K562 (cell line): Measurements from ENCODE around the gene PRCC. TPM values are rescaled to one million over a fixed set of nuclear protein-coding genes. Genes with fewer than 3 reads are reported as not detected.

Source experiments
- DNMT1 ChIP-seq: fragments of 450-650 bp; IDR thresholded peaks from 2 replicates; pipeline ENCODE4 v1.6.1; 2016; ENCODE audit warnings: antibody characterized with exemption, mild to moderate bottlenecking
- FOXK2 ChIP-seq, 2 experiments: fragments of 450-650 bp; IDR thresholded peaks in 1 of 2; conservative IDR thresholded peaks in 1 of 2; 2 replicates each; pipeline ENCODE4 v1.6.1; 2016; ENCODE audit warnings: low read depth in 2 of 2, mild to moderate bottlenecking in 1 of 2
- MEF2A ChIP-seq: IDR thresholded peaks from 2 replicates; pipeline ENCODE4 v1.6.1; 2011; ENCODE audit warnings: low read depth, mild to moderate bottlenecking, low read length, moderate library complexity; ENCODE audit not compliant: control insufficient read depth
- MYNN ChIP-seq, 2 experiments: sonication (generic); formaldehyde crosslinking in 1 of 2; IDR thresholded peaks; 2 replicates each; pipeline versions ENCODE4 v1.5.0 to v1.6.1; 2016 to 2020; ENCODE audit warnings: antibody characterized with exemption in 1 of 2, missing genetic modification reagents in 1 of 2
- NCOR1 ChIP-seq: fragments of 450-650 bp; IDR thresholded peaks from 2 replicates; pipeline ENCODE4 v1.6.1; 2016; ENCODE audit warnings: mild to moderate bottlenecking, moderate library complexity
- PHF20 ChIP-seq: fragments of 450-650 bp; IDR thresholded peaks from 2 replicates; pipeline ENCODE4 v1.6.1; 2018; ENCODE audit not compliant: partially characterized antibody
- PTBP1 ChIP-seq: fragments of 200-400 bp; formaldehyde crosslinking; IDR thresholded peaks from 2 replicates; pipeline ENCODE4 v1.6.1; 2017; ENCODE audit warnings: low read depth, low read length
- PYGO2 ChIP-seq: fragments of 450-650 bp; IDR thresholded peaks from 2 replicates; pipeline ENCODE4 v1.6.1; 2016; ENCODE audit warnings: mild to moderate bottlenecking, missing genetic modification characterization, moderate library complexity, missing compliant biosample characterization
- SMAD4 ChIP-seq: fragments of 250-450 bp; sonication (Bioruptor Pico); conservative IDR thresholded peaks from 2 replicates; pipeline ENCODE4 v1.8.0; 2021; ENCODE audit warnings: inconsistent platforms, mild to moderate bottlenecking, moderate library complexity
- SPI1 ChIP-seq: IDR thresholded peaks from 2 replicates; pipeline ENCODE4 v1.6.1; 2011; ENCODE audit warnings: low read depth, low read length, control low read depth, borderline replicate concordance
- STAT5A ChIP-seq: IDR thresholded peaks from 2 replicates; pipeline ENCODE4 v1.6.1; 2012; ENCODE audit warnings: low read length, inconsistent platforms, borderline replicate concordance
- ZFP1 ChIP-seq: fragments of 450-650 bp; formaldehyde crosslinking; IDR thresholded peaks from 2 replicates; pipeline ENCODE4 v1.4.0; 2020; ENCODE audit warnings: mild to moderate bottlenecking, mixed read lengths
- polyA plus RNA-seq, 8 experiments: library from polyadenylated mRNA; depleted of rRNA in 4 of 8; stranded (reverse) in 5 of 8; unstranded in 3 of 8; fragments of >200 nt; fragmentation: Nextera tagmentation in 2 of 8; fragmentation: Illumina TruSeq in 1 of 8; extraction: Ambion mirVana in 2 of 8; extraction: Trizol in 1 of 8; gene quantifications; 2 replicates each; pipeline versions ENCODE4 v1.2.1 to v1.2.3, GENCODE V29; 2011 to 2014; ENCODE audit warnings: inconsistent platforms in 1 of 8, missing spikeins in 1 of 8
- total RNA-seq, 7 experiments: library from RNA; depleted of rRNA in 6 of 7; stranded (reverse); fragments of >200 nt in 6 of 7; fragmentation: Illumina TruSeq in 2 of 7; extraction: Trizol in 2 of 7; gene quantifications; 2 replicates each; pipeline versions ENCODE4 v1.2.1 to v1.2.3, GENCODE V29; 2011 to 2021; ENCODE audit warnings: low replicate concordance in 1 of 7
- TF ChIP-seq, protein P1 (sequence below): fragments of 450-650 bp; formaldehyde crosslinking; IDR thresholded peaks from 2 replicates; pipeline ENCODE4 v1.4.0; 2020; ENCODE audit warnings: mild to moderate bottlenecking, moderate library complexity
- TF ChIP-seq, protein P2 (sequence below), 3 experiments: fragments of 200-800 bp in 1 of 3; fragments of 250-450 bp in 1 of 3; fragments of 450-650 bp in 1 of 3; sonication (Bioruptor Pico) in 1 of 3; sonication (Bioruptor generic) in 1 of 3; formaldehyde crosslinking in 1 of 3; IDR thresholded peaks; 2 replicates each; pipeline versions ENCODE4 v1.6.1 to v1.8.0; 2016 to 2022; ENCODE audit warnings: mild to moderate bottlenecking in 2 of 3, missing genetic modification characterization in 2 of 3, missing compliant biosample characterization in 1 of 3, moderate library complexity in 1 of 3
- TF ChIP-seq, protein P3 (sequence below): sonication (generic); IDR thresholded peaks from 2 replicates; pipeline ENCODE4 v1.6.1; 2016
- TF ChIP-seq, protein P4 (sequence below): fragments of 450-650 bp; IDR thresholded peaks from 2 replicates; pipeline ENCODE4 v1.7.0; 2016; ENCODE audit warnings: borderline replicate concordance
- TF ChIP-seq, protein P5 (sequence below): fragments of 450-650 bp; IDR thresholded peaks from 2 replicates; pipeline ENCODE4 v1.7.1; 2018; ENCODE audit warnings: mild to moderate bottlenecking, low read depth; ENCODE audit not compliant: partially characterized antibody

The PRCC gene
- total and polyA plus RNA-seq, 9 of the 15 experiments (the other 6 are each of a cell fraction or from before 2014, with no cell fraction given) = 23.9 to 201 (median 41.1) TPM

DNA sequence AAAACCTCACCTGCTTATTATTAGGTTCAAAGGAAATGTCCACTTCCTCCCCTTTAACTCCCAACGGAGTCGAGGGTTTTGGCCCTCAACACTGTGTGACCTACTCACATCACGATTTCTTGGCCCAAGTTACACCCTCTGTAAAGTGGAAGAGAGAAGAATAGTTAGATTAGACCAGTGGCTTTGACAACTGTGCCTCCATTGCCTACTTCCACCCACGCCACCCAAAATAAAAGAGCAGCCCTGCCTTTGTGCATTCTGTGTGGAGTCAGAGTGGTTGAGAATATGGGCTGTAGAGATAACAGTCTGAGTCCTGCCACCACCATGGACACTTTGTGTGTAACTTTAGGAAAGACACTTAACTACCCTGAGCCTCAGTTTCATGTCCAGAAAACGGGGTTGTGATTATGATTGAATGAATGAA, 11.8 kb upstream of the PRCC start (continued):
- TF ChIP-seq FOXK2 (conservative IDR thresholded peaks at IDR 0.05 in 1 of 2, IDR thresholded peaks at IDR 0.05 in 1 of 2; ENCODE audit: low read depth in 2 of 2) (0 out of 4 replicates have a peak, but pooled peaks of 1 of the 2 experiments have one; percentile 8), MYNN (IDR thresholded peaks at IDR 0.05) (0 out of 2 replicates have a peak, but pooled peaks have one; percentile 23), MYNN (CRISPR knock-in tag; IDR thresholded peaks at IDR 0.05) (no peak), SPI1 (peak; percentile 83), DNMT1 (no peak), STAT5A (peak; percentile 17; the same call in 1 of the 2 replicates), PTBP1 (no peak), SMAD4 (CRISPR knock-in tag) (peak; percentile 90), NCOR1 (0 out of 2 replicates have a peak, but pooled peaks have one; percentile 25), MEF2A (no peak), ZFP1 (CRISPR knock-in tag) (peak; percentile 54; the same call in 1 of the 2 replicates), PHF20 (no peak), PYGO2 (tag) (peak; percentile 86; the same call in 1 of the 2 replicates)
- TF ChIP-seq, protein P1, sequence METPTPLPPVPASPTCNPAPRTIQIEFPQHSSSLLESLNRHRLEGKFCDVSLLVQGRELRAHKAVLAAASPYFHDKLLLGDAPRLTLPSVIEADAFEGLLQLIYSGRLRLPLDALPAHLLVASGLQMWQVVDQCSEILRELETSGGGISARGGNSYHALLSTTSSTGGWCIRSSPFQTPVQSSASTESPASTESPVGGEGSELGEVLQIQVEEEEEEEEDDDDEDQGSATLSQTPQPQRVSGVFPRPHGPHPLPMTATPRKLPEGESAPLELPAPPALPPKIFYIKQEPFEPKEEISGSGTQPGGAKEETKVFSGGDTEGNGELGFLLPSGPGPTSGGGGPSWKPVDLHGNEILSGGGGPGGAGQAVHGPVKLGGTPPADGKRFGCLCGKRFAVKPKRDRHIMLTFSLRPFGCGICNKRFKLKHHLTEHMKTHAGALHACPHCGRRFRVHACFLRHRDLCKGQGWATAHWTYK (CRISPR knock-in tag) = peak; percentile 96
- TF ChIP-seq, protein P2, sequence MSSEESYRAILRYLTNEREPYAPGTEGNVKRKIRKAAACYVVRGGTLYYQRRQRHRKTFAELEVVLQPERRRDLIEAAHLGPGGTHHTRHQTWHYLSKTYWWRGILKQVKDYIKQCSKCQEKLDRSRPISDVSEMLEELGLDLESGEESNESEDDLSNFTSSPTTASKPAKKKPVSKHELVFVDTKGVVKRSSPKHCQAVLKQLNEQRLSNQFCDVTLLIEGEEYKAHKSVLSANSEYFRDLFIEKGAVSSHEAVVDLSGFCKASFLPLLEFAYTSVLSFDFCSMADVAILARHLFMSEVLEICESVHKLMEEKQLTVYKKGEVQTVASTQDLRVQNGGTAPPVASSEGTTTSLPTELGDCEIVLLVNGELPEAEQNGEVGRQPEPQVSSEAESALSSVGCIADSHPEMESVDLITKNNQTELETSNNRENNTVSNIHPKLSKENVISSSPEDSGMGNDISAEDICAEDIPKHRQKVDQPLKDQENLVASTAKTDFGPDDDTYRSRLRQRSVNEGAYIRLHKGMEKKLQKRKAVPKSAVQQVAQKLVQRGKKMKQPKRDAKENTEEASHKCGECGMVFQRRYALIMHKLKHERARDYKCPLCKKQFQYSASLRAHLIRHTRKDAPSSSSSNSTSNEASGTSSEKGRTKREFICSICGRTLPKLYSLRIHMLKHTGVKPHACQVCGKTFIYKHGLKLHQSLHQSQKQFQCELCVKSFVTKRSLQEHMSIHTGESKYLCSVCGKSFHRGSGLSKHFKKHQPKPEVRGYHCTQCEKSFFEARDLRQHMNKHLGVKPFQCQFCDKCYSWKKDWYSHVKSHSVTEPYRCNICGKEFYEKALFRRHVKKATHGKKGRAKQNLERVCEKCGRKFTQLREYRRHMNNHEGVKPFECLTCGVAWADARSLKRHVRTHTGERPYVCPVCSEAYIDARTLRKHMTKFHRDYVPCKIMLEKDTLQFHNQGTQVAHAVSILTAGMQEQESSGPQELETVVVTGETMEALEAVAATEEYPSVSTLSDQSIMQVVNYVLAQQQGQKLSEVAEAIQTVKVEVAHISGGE (CRISPR knock-in tag; IDR thresholded peaks at IDR 0.05) = peak in 1 of 3 experiments; percentile 81; a peak in 2 of 6 replicates
- TF ChIP-seq, protein P3, sequence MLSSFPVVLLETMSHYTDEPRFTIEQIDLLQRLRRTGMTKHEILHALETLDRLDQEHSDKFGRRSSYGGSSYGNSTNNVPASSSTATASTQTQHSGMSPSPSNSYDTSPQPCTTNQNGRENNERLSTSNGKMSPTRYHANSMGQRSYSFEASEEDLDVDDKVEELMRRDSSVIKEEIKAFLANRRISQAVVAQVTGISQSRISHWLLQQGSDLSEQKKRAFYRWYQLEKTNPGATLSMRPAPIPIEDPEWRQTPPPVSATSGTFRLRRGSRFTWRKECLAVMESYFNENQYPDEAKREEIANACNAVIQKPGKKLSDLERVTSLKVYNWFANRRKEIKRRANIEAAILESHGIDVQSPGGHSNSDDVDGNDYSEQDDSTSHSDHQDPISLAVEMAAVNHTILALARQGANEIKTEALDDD = peak; percentile 82
- TF ChIP-seq, protein P4, sequence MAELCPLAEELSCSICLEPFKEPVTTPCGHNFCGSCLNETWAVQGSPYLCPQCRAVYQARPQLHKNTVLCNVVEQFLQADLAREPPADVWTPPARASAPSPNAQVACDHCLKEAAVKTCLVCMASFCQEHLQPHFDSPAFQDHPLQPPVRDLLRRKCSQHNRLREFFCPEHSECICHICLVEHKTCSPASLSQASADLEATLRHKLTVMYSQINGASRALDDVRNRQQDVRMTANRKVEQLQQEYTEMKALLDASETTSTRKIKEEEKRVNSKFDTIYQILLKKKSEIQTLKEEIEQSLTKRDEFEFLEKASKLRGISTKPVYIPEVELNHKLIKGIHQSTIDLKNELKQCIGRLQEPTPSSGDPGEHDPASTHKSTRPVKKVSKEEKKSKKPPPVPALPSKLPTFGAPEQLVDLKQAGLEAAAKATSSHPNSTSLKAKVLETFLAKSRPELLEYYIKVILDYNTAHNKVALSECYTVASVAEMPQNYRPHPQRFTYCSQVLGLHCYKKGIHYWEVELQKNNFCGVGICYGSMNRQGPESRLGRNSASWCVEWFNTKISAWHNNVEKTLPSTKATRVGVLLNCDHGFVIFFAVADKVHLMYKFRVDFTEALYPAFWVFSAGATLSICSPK = no peak
- TF ChIP-seq, protein P5, sequence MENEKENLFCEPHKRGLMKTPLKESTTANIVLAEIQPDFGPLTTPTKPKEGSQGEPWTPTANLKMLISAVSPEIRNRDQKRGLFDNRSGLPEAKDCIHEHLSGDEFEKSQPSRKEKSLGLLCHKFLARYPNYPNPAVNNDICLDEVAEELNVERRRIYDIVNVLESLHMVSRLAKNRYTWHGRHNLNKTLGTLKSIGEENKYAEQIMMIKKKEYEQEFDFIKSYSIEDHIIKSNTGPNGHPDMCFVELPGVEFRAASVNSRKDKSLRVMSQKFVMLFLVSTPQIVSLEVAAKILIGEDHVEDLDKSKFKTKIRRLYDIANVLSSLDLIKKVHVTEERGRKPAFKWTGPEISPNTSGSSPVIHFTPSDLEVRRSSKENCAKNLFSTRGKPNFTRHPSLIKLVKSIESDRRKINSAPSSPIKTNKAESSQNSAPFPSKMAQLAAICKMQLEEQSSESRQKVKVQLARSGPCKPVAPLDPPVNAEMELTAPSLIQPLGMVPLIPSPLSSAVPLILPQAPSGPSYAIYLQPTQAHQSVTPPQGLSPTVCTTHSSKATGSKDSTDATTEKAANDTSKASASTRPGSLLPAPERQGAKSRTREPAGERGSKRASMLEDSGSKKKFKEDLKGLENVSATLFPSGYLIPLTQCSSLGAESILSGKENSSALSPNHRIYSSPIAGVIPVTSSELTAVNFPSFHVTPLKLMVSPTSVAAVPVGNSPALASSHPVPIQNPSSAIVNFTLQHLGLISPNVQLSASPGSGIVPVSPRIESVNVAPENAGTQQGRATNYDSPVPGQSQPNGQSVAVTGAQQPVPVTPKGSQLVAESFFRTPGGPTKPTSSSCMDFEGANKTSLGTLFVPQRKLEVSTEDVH = no peak
